Gastrocnemius medialis (tissue), 4 donors: ENCODE results near the gene NOTCH1.

Experiments
- POLR2A ChIP-seq, 2 donors: fragments of 450-650 bp; IDR thresholded peaks; one replicate each; pipeline ENCODE4 v1.6.1; 2017; ENCODE audit warnings: antibody characterized with exemption in 2 of 2, mild to moderate bottlenecking in 2 of 2, moderate library complexity in 2 of 2
- TF ChIP-seq, protein P1 (sequence below), 5 experiments: fragments of 450-650 bp in 3 of 5; fragments of 200-600 bp in 2 of 5; sonication (generic) in 2 of 5; IDR thresholded peaks in 4 of 5; conservative IDR thresholded peaks in 1 of 5; 1 replicate in 4 of 5; 2 replicates in 1 of 5; pipeline ENCODE4 v1.5.1; 2016 to 2019; ENCODE audit warnings: antibody characterized with exemption in 5 of 5, mild to moderate bottlenecking in 3 of 5, moderate library complexity in 3 of 5

DNA sequence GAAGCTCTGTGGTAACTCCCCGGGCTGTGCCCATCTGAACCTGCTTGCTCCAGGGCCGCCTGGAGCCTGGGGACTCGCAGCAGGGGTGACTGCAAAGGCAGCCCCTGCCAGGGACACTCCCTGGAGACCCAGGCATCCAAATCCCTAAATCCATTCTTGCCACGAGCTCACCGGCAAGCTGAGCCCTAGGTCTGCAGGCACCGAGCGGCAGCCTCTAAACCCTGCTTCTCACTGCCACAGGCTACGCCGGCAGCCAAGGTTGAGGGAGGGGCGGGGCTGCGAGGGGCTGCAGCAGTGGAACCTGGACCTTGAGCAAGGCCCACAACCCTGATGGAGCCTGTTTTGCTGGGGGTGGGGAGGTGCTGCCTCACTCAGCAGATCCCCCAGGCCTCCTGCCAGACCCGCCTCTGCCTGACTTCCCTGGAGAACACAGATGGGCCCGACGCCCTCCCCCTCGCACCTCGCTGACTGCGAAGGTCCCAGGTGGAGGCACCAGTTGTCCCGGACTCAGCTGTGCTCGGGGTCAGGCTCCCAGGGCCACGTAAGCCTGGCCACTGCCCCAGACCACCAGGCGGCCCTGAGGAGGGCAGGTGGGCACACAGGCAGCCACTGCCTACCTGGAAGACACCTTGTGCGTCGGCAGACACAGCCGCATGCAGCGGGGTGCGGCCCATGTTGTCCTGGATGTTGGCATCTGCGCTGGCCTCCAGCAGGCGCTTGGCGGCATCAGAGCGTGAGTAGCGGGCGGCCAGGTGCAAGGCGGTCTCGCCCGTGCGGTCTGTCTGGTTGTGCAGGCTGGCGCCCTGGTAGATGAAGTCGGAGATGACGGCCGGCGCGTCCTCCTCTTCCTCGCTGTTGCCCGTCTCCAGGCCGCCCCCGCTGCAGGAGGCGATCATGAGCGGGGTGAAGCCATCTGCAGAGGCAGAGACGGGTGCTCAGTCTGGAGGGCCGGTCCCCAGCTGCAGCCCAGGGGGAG is 45.6 kb downstream of the NOTCH1 start:
- TF ChIP-seq, protein P1, sequence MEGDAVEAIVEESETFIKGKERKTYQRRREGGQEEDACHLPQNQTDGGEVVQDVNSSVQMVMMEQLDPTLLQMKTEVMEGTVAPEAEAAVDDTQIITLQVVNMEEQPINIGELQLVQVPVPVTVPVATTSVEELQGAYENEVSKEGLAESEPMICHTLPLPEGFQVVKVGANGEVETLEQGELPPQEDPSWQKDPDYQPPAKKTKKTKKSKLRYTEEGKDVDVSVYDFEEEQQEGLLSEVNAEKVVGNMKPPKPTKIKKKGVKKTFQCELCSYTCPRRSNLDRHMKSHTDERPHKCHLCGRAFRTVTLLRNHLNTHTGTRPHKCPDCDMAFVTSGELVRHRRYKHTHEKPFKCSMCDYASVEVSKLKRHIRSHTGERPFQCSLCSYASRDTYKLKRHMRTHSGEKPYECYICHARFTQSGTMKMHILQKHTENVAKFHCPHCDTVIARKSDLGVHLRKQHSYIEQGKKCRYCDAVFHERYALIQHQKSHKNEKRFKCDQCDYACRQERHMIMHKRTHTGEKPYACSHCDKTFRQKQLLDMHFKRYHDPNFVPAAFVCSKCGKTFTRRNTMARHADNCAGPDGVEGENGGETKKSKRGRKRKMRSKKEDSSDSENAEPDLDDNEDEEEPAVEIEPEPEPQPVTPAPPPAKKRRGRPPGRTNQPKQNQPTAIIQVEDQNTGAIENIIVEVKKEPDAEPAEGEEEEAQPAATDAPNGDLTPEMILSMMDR (IDR thresholded peaks at IDR 0.05 in 4 of 5, conservative IDR thresholded peaks at IDR 0.05 in 1 of 5), result no peak
- TF ChIP-seq POLR2A (IDR thresholded peaks at IDR 0.05), result no peak
